Right renal pelvis (tissue), 4 donors: ENCODE data around the gene OSBP2. TPM values are rescaled to one million over a fixed set of nuclear protein-coding genes. Genes with fewer than 3 reads are reported as not detected.

Source experiments
- DNase-seq, 4 donors: peaks; one replicate each; pipeline ENCODE4 v3.0.0-alpha.2; 2013; ENCODE audit warnings: low read depth in 4 of 4, low spot score in 3 of 4, missing footprints in 1 of 4
- polyA plus RNA-seq, 4 donors: library from polyadenylated mRNA; unstranded; fragments of 120-200 nt; gene quantifications; one replicate each; pipeline ENCODE4 v1.2.1, GENCODE V29; 2013; ENCODE audit not compliant: insufficient read length in 4 of 4

The OSBP2 gene
- polyA plus RNA-seq, 4 donors: 4.9 to 6.8 (median 6.2) TPM

- DNase-seq: no peak
Observed at GRCh38 chr22:30953206-30953605, 258.5 kb downstream of the OSBP2 start.

- no peak for DNase-seq
Observed at GRCh38 chr22:30955153-30955552, 260.5 kb downstream of the OSBP2 start.

Other genes starting within 250 kb of the OSBP2 start
- gene SEC14L3, start 222.9 kb upstream of the OSBP2 start, polyA plus RNA-seq: under 1 TPM in 1 of 4 donors, not detected in 3; 0.05 TPM
- under 1 TPM; 0.33 to 0.71 (median 0.52) TPM for gene SEC14L4, start 189.2 kb upstream of the OSBP2 start, polyA plus RNA-seq
- gene SEC14L6, start 148.1 kb upstream of the OSBP2 start, polyA plus RNA-seq: 1 to 10 TPM; 4.6 to 9.5 (median 7.8) TPM
- 10 to 100 TPM; 25.3 to 42.8 (median 27.1) TPM for gene GAL3ST1, start 120.2 kb upstream of the OSBP2 start, polyA plus RNA-seq
- 10 to 100 TPM; 65.8 to 74.7 (median 72.1) TPM for gene PES1, start 103.0 kb upstream of the OSBP2 start, polyA plus RNA-seq
- 10 to 100 TPM; 53.8 to 70.3 (median 56.0) TPM for gene TCN2, start 87.7 kb upstream of the OSBP2 start, polyA plus RNA-seq
- 1 to 10 TPM; 1.1 to 2.3 (median 1.8) TPM for gene SLC35E4, start 59.1 kb upstream of the OSBP2 start, polyA plus RNA-seq
- gene DUSP18, start 27.0 kb upstream of the OSBP2 start, polyA plus RNA-seq: 1 to 10 TPM; 5.7 to 7.7 (median 6.5) TPM